ENCODE data around the gene DENND4C.

- TF ChIP-seq, protein P1, sequence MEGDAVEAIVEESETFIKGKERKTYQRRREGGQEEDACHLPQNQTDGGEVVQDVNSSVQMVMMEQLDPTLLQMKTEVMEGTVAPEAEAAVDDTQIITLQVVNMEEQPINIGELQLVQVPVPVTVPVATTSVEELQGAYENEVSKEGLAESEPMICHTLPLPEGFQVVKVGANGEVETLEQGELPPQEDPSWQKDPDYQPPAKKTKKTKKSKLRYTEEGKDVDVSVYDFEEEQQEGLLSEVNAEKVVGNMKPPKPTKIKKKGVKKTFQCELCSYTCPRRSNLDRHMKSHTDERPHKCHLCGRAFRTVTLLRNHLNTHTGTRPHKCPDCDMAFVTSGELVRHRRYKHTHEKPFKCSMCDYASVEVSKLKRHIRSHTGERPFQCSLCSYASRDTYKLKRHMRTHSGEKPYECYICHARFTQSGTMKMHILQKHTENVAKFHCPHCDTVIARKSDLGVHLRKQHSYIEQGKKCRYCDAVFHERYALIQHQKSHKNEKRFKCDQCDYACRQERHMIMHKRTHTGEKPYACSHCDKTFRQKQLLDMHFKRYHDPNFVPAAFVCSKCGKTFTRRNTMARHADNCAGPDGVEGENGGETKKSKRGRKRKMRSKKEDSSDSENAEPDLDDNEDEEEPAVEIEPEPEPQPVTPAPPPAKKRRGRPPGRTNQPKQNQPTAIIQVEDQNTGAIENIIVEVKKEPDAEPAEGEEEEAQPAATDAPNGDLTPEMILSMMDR (IDR thresholded peaks at IDR 0.05) = no peak
- TF ChIP-seq POLR2A (IDR thresholded peaks at IDR 0.05) = no peak
Observed at GRCh38 chr9:19290103-19290502, 59.6 kb downstream of the DENND4C start.

All from body of pancreas (tissue), 4 donors.